CD8-positive, alpha-beta memory T cell (primary cell): ENCODE measurements around the gene SOCS2. TPM values are rescaled to one million over a fixed set of nuclear protein-coding genes. Genes with fewer than 3 reads are reported as not detected.

ENCODE experiments used
- CTCF ChIA-PET: fragments of 350-600 bp; sonication (Branson Sonifier 250); formaldehyde crosslinking; loops from one replicate; lab custom pipeline; 2021; ENCODE audit warnings: antibody characterized with exemption; lab: Charles Lee
- POLR2A ChIA-PET: fragments of 350-600 bp; sonication (Branson Sonifier 250); formaldehyde crosslinking; loops from one replicate; lab custom pipeline; 2021; ENCODE audit warnings: antibody characterized with exemption; lab: Charles Lee
- DNase-seq, 5 donors: peaks; one replicate each; pipeline versions ENCODE4 v3.0.0 to v3.0.0-alpha.2; 2020 to 2022; ENCODE audit warnings: mixed read lengths in 1 of 5
- H3K27ac ChIP-seq: one replicate; pipeline ENCODE4 v1.7.0; 2013; ENCODE audit warnings: low read depth, mild to moderate bottlenecking, low read length, moderate library complexity
- H3K27me3 ChIP-seq: 2 replicates; pipeline ENCODE4 v1.7.0; 2013; ENCODE audit warnings: low read length, mild to moderate bottlenecking; ENCODE audit not compliant: insufficient read depth, poor library complexity, severe bottlenecking
- H3K36me3 ChIP-seq: 2 replicates; pipeline ENCODE4 v1.7.0; 2013; ENCODE audit warnings: mild to moderate bottlenecking, low read length, moderate library complexity; ENCODE audit not compliant: insufficient read depth
- H3K4me1 ChIP-seq: 2 replicates; pipeline ENCODE4 v1.7.0; 2013; ENCODE audit warnings: mild to moderate bottlenecking, low read length, moderate library complexity; ENCODE audit not compliant: insufficient read depth
- H3K4me3 ChIP-seq: 2 replicates; pipeline ENCODE4 v1.7.0; 2013; ENCODE audit warnings: mild to moderate bottlenecking, low read length
- H3K9me3 ChIP-seq: 2 replicates; pipeline ENCODE4 v1.7.0; 2013; ENCODE audit warnings: mild to moderate bottlenecking, low read length
- H3K27ac Mint-ChIP-seq, 8 donors: one replicate each; pipeline ENCODE4 v1.8.0; 2020 to 2021; ENCODE audit warnings: mixed read lengths in 8 of 8, mild to moderate bottlenecking in 6 of 8, inconsistent platforms in 3 of 8, moderate library complexity in 3 of 8
- H3K27me3 Mint-ChIP-seq, 2 donors: one replicate each; pipeline ENCODE4 v1.8.0; 2020 to 2021; ENCODE audit warnings: mixed read lengths in 2 of 2, mild to moderate bottlenecking in 1 of 2, moderate library complexity in 1 of 2
- H3K36me3 Mint-ChIP-seq, 3 donors: one replicate each; pipeline ENCODE4 v1.8.0; 2020 to 2021; ENCODE audit warnings: mixed read lengths in 3 of 3, inconsistent platforms in 1 of 3, mild to moderate bottlenecking in 1 of 3
- H3K4me1 Mint-ChIP-seq, 3 donors: one replicate each; pipeline ENCODE4 v1.8.0; 2020 to 2021; ENCODE audit warnings: mixed read lengths in 3 of 3, inconsistent platforms in 1 of 3, mild to moderate bottlenecking in 1 of 3
- H3K4me3 Mint-ChIP-seq, 7 donors: one replicate each; pipeline ENCODE4 v1.8.0; 2020 to 2021; ENCODE audit warnings: mixed read lengths in 7 of 7, mild to moderate bottlenecking in 6 of 7, moderate library complexity in 4 of 7, inconsistent platforms in 2 of 7
- H3K9me3 Mint-ChIP-seq, 5 donors: one replicate each; pipeline ENCODE4 v1.8.0; 2020 to 2022; ENCODE audit warnings: mixed read lengths in 5 of 5, mild to moderate bottlenecking in 3 of 5, moderate library complexity in 2 of 5, inconsistent platforms in 1 of 5
- polyA plus RNA-seq: library from polyadenylated mRNA; unstranded; fragments of 300-500 nt; fragmentation: Illumina TruSeq; gene quantifications from one replicate; pipeline ENCODE4 v1.2.3, GENCODE V29; 2021
- total RNA-seq, 2 experiments: library from RNA; stranded (reverse); gene quantifications; one replicate each; pipeline ENCODE4 v1.2.3, GENCODE V29; 2021

The SOCS2 gene
- total and polyA plus RNA-seq, 3 experiments from 2014 or later: 11.6 to 21.7 (median 12.9) TPM

- peak; percentile 8 to 53 (median 30) for DNase-seq
- Mint-ChIP-seq H3K36me3 (peaks cover 0 to 3% (median 0%) of the 10 kb centered on the region in 3 donors), H3K4me1 (peaks cover 12 to 18% (median 15%) of the 10 kb centered on the region in 3 donors), H3K9me3 (no peaks in the 10 kb centered on the region), H3K4me3 (peak overlapping the region; percentile 65 to 92 (median 84)), H3K27ac (peak overlapping the region in 3 of 8 donors; percentile 28 to 89 (median 79)), H3K27me3 (peaks cover 36 to 61% of the 10 kb centered on the region in 2 donors)
- Histone ChIP-seq H3K27ac (peak overlapping the region; percentile 58), H3K9me3 (no peaks in the 10 kb centered on the region), H3K27me3 (peaks cover 26% of the 10 kb centered on the region), H3K36me3 (no peaks in the 10 kb centered on the region), H3K4me3 (peak overlapping the region; percentile 35), H3K4me1 (peaks cover 11% of the 10 kb centered on the region)
- POLR2A ChIA-PET: interaction anchor here (0.6 kb wide), 3 partner anchors 9 to 447 kb away, joined by 3 to 4 read pairs (median 3); no protein-coding TSS in a partner anchor
- CTCF ChIA-PET: no interaction called here
Measured at GRCh38 chr12:93591137-93591868, 18.8 kb downstream of the SOCS2 start.

DNA sequence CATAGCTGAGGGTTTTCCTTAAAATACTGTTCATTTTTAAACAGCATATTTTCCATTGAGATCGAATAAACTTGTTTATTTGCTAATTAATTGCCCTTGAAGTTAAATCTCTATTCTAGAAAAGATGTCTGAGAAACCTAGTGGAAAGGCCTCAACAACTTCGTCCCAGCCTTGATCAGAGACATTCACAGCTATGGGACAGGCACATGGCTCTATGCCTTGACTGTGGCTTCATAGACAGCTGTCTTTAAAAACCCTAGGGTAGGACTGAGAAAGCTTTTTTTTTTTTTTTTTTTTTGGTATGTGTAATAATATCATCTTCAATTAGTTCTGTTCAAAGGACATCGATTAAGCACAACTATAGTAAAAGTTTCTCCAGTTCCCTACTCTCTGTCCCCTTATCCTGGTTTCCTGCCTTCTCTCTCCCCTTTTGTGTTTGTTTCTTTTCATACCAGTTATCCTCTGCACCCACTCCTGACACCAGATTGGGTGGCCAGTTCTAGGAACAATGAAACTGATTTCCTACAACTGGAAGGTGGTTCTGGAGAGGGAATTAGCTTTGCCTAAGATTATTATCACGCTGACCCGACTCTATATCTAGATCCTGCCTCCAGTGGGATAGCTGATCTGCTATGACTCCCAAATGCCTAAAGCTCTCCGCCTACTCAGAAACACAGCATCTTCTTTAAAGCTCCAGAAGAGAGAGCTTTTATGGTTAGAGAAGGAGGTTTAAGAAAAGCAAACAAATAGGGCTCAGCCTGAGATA is 20.3 kb downstream of the SOCS2 start:
- peaks cover 0 to 3% (median 0%) of the 10 kb centered on the region in 3 donors for H3K36me3 Mint-ChIP-seq
- peaks cover 26% of the 10 kb centered on the region for H3K27me3 ChIP-seq
- peaks cover 11% of the 10 kb centered on the region for H3K4me1 ChIP-seq
- ChIA-PET CTCF (no interaction called here), POLR2A (interaction anchor here (0.5 kb wide), 1 partner anchor 465 kb away, joined by 5 read pairs; no protein-coding TSS in a partner anchor)
- H3K27ac Mint-ChIP-seq: no peak overlapping the region
- H3K27me3 Mint-ChIP-seq: peaks cover 36 to 70% of the 10 kb centered on the region in 2 donors
- no peak overlapping the region for H3K27ac ChIP-seq
- H3K4me3 Mint-ChIP-seq: peak overlapping the region in 1 of 7 donors; percentile 33
- no peaks in the 10 kb centered on the region for H3K9me3 ChIP-seq
- H3K9me3 Mint-ChIP-seq: no peaks in the 10 kb centered on the region
- no peaks in the 10 kb centered on the region for H3K36me3 ChIP-seq
- DNase-seq: no peak
- H3K4me3 ChIP-seq: no peak overlapping the region
- H3K4me1 Mint-ChIP-seq: peaks cover 12 to 17% (median 15%) of the 10 kb centered on the region in 3 donors

GRCh38 chr12:93593843-93594242 is 21.4 kb downstream of the SOCS2 start:
- Histone ChIP-seq H3K36me3 (no peaks in the 10 kb centered on the region), H3K27ac (no peak overlapping the region), H3K9me3 (no peaks in the 10 kb centered on the region), H3K4me3 (no peak overlapping the region), H3K4me1 (peaks cover 11% of the 10 kb centered on the region), H3K27me3 (peaks cover 26% of the 10 kb centered on the region)
- ChIA-PET POLR2A (no interaction called here), CTCF (no interaction called here)
- peaks cover 12 to 15% (median 15%) of the 10 kb centered on the region in 3 donors for H3K4me1 Mint-ChIP-seq
- H3K9me3 Mint-ChIP-seq: no peaks in the 10 kb centered on the region
- H3K36me3 Mint-ChIP-seq: peaks cover 0 to 2% (median 0%) of the 10 kb centered on the region in 3 donors
- no peak for DNase-seq
- no peak overlapping the region for H3K4me3 Mint-ChIP-seq
- peaks cover 38 to 74% of the 10 kb centered on the region in 2 donors for H3K27me3 Mint-ChIP-seq
- no peak overlapping the region for H3K27ac Mint-ChIP-seq

- H3K27me3 Mint-ChIP-seq: peaks cover 36 to 74% of the 10 kb centered on the region in 2 donors
- H3K4me1 Mint-ChIP-seq: peaks cover 10 to 15% (median 15%) of the 10 kb centered on the region in 3 donors
- Histone ChIP-seq H3K36me3 (no peaks in the 10 kb centered on the region), H3K27ac (no peak overlapping the region), H3K4me3 (no peak overlapping the region), H3K4me1 (peaks cover 11% of the 10 kb centered on the region), H3K9me3 (no peaks in the 10 kb centered on the region), H3K27me3 (peaks cover 26% of the 10 kb centered on the region)
- H3K36me3 Mint-ChIP-seq: peaks cover 0 to 2% (median 0%) of the 10 kb centered on the region in 3 donors
- H3K4me3 Mint-ChIP-seq: no peak overlapping the region
- DNase-seq: no peak
- H3K9me3 Mint-ChIP-seq: no peaks in the 10 kb centered on the region
- POLR2A ChIA-PET: no interaction called here
- H3K27ac Mint-ChIP-seq: no peak overlapping the region
- CTCF ChIA-PET: interaction anchor here (1.4 kb wide), 2 partner anchors 506 to 507 kb away, joined by 3 to 5 read pairs; no protein-coding TSS in a partner anchor
Measured at GRCh38 chr12:93594766-93595311, 22.4 kb downstream of the SOCS2 start.

DNA sequence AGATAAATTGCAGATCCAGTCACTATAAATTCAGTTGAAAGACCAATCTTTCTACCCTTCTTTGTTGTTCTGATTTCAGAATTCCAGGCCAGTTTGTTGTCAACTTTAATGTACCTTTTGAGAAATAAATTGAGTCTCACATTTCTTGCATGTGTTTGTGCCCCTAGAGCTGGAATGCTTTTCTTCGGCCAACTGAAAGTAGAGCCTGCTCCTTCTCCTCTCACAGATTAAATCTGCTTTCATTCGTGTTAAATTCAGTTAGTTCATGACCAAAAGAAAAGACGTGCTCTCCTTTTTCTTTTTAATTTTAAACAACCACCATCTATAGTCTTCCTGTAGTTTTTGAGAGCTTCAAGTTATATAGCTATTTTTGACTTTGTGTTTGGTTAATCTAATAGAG is 22.9 kb downstream of the SOCS2 start:
- Mint-ChIP-seq H3K36me3 (peaks cover 0 to 2% (median 0%) of the 10 kb centered on the region in 3 donors), H3K27ac (no peak overlapping the region), H3K4me1 (peaks cover 10 to 15% (median 15%) of the 10 kb centered on the region in 3 donors), H3K4me3 (no peak overlapping the region), H3K9me3 (no peaks in the 10 kb centered on the region), H3K27me3 (peaks cover 34 to 75% of the 10 kb centered on the region in 2 donors)
- Histone ChIP-seq H3K27ac (no peak overlapping the region), H3K36me3 (no peaks in the 10 kb centered on the region), H3K27me3 (peaks cover 26% of the 10 kb centered on the region), H3K4me3 (no peak overlapping the region), H3K9me3 (no peaks in the 10 kb centered on the region), H3K4me1 (peaks cover 11% of the 10 kb centered on the region)
- no peak for DNase-seq
- POLR2A ChIA-PET: no interaction called here
- CTCF ChIA-PET: interaction anchor here (1.4 kb wide), 2 partner anchors 506 to 507 kb away, joined by 3 to 5 read pairs; no protein-coding TSS in a partner anchor

- Histone ChIP-seq H3K4me1 (no peaks in the 10 kb centered on the region), H3K9me3 (no peaks in the 10 kb centered on the region), H3K4me3 (no peak overlapping the region), H3K27me3 (peaks cover 11% of the 10 kb centered on the region), H3K27ac (no peak overlapping the region), H3K36me3 (no peaks in the 10 kb centered on the region)
- H3K36me3 Mint-ChIP-seq: peaks cover 0 to 2% (median 0%) of the 10 kb centered on the region in 3 donors
- POLR2A ChIA-PET: no interaction called here
- DNase-seq: no peak
- peaks cover 22 to 64% of the 10 kb centered on the region in 2 donors for H3K27me3 Mint-ChIP-seq
- no peaks in the 10 kb centered on the region for H3K4me1 Mint-ChIP-seq
- no peak overlapping the region for H3K27ac Mint-ChIP-seq
- CTCF ChIA-PET: no interaction called here
- H3K4me3 Mint-ChIP-seq: no peak overlapping the region
- H3K9me3 Mint-ChIP-seq: no peaks in the 10 kb centered on the region
Measured at GRCh38 chr12:93597608-93598007, 25.1 kb downstream of the SOCS2 start.

GRCh38 chr12:93599192-93599591 is 26.7 kb downstream of the SOCS2 start:
- Mint-ChIP-seq H3K9me3 (no peaks in the 10 kb centered on the region), H3K27ac (no peak overlapping the region), H3K4me1 (no peaks in the 10 kb centered on the region), H3K36me3 (no peaks in the 10 kb centered on the region), H3K27me3 (peaks cover 13 to 65% of the 10 kb centered on the region in 2 donors), H3K4me3 (no peak overlapping the region)
- Histone ChIP-seq H3K4me3 (no peak overlapping the region), H3K27me3 (peaks cover 5% of the 10 kb centered on the region), H3K27ac (no peak overlapping the region), H3K9me3 (no peaks in the 10 kb centered on the region), H3K4me1 (no peaks in the 10 kb centered on the region), H3K36me3 (no peaks in the 10 kb centered on the region)
- DNase-seq: no peak
- CTCF ChIA-PET: no interaction called here
- POLR2A ChIA-PET: no interaction called here
